ENCODE measurements around the gene SPATA13.
A peak's percentile ranks its signal among the peaks of the same experiment; 100 is the strongest.
"Not testable (repeated sequence)": the region's sequence is repeated elsewhere in the genome, so short reads cannot be mapped to it uniquely, and the experiment has no call there.

The SPATA13 gene

GRCh38 chr13:24203273-24203672 is 42.8 kb downstream of the SPATA13 start:
- no peak for DNase-seq

GRCh38 chr13:24203811-24204210 is 43.3 kb downstream of the SPATA13 start:
- DNase-seq = no peak

- not testable (repeated sequence) for DNase-seq
These were observed 44.6 kb downstream of the SPATA13 start for GRCh38 chr13:24205076-24205475.

- DNase-seq = no peak
These were observed 47.5 kb downstream of the SPATA13 start for GRCh38 chr13:24207841-24208667.

GRCh38 chr13:24209138-24209537 is 48.6 kb downstream of the SPATA13 start:
- no peak for DNase-seq

- DNase-seq = no peak
These were observed 51.7 kb downstream of the SPATA13 start for GRCh38 chr13:24212254-24212653.

GRCh38 chr13:24212674-24213073 is 52.2 kb downstream of the SPATA13 start:
- no peak for DNase-seq

GRCh38 chr13:24213932-24214331 is 53.4 kb downstream of the SPATA13 start:
- no peak for DNase-seq

- DNase-seq = no peak
These were observed 54.0 kb downstream of the SPATA13 start for GRCh38 chr13:24214528-24214927.

- no peak for DNase-seq
These were observed 54.6 kb downstream of the SPATA13 start for GRCh38 chr13:24215126-24215525.

GRCh38 chr13:24215732-24216131 is 55.2 kb downstream of the SPATA13 start:
- DNase-seq = no peak

- no peak for DNase-seq
These were observed 55.7 kb downstream of the SPATA13 start for GRCh38 chr13:24216176-24216575.

- DNase-seq = not testable (repeated sequence)
These were observed 56.3 kb downstream of the SPATA13 start for GRCh38 chr13:24216779-24217178.

- no peak for DNase-seq
These were observed 57.2 kb downstream of the SPATA13 start for GRCh38 chr13:24217601-24218281.

- DNase-seq = no peak
These were observed 57.8 kb downstream of the SPATA13 start for GRCh38 chr13:24218338-24218737.

GRCh38 chr13:24218977-24219376 is 58.5 kb downstream of the SPATA13 start:
- no peak for DNase-seq

- DNase-seq = peak; percentile 47
These were observed 59.7 kb downstream of the SPATA13 start for GRCh38 chr13:24220086-24220703.

- no peak for DNase-seq
These were observed 60.5 kb downstream of the SPATA13 start for GRCh38 chr13:24221007-24221406.

- no peak for DNase-seq
These were observed 62.2 kb downstream of the SPATA13 start for GRCh38 chr13:24222756-24223155.

GRCh38 chr13:24223341-24224231 is 63.1 kb downstream of the SPATA13 start:
- no peak for DNase-seq

GRCh38 chr13:24224232-24224680 is 63.7 kb downstream of the SPATA13 start:
- no peak for DNase-seq

- DNase-seq = no peak
These were observed 64.5 kb downstream of the SPATA13 start for GRCh38 chr13:24225062-24225461.

GRCh38 chr13:24225930-24226329 is 65.4 kb downstream of the SPATA13 start:
- no peak for DNase-seq

Measured in activated naive CD4-positive, alpha-beta T cell treated with anti-CD3 and anti-CD28 coated beads, Interleukin-2, amount 50 U/mL, for 16 hours (primary cell).